Posterior vena cava (tissue), 2 donors: Measurements from ENCODE around the gene AP1G2. TPM values are rescaled to one million over a fixed set of nuclear protein-coding genes. Genes with fewer than 3 reads are reported as not detected.

ENCODE experiments used
- total RNA-seq, 2 donors: library from RNA; stranded (reverse); fragmentation: NEBNext Ultra II Directional; extraction: Animal tissue kit (Norgen Biotek cat#: 25700); gene quantifications; one replicate each; pipeline ENCODE4 v1.2.1, GENCODE V29; 2021
- donor health status: DM: yes; HTN: yes; CAD: no.
- donor health status: DM: yes; HTN: yes; CAD: no.

The AP1G2 gene
- total RNA-seq, 2 donors from 2014 or later, result 31.5 to 36.5 TPM

Other genes starting within 250 kb of the AP1G2 start
- 10 to 100 TPM; 67.9 to 79.0 TPM for gene PABPN1, start 246.3 kb downstream of the AP1G2 start, total RNA-seq
- 10 to 100 TPM; 17.7 to 30.6 TPM for gene SLC22A17, start 214.9 kb downstream of the AP1G2 start, total RNA-seq
- 10 to 100 TPM; 19.4 to 20.2 TPM for gene EFS, start 202.6 kb downstream of the AP1G2 start, total RNA-seq
- gene IL25, start 195.0 kb downstream of the AP1G2 start, total RNA-seq, result not detected
- under 1 TPM; 0.57 to 0.74 TPM for gene CMTM5, start 190.7 kb downstream of the AP1G2 start, total RNA-seq
- 1 to 10 TPM in 1 of 2 donors, not detected in 1; 1.3 TPM for gene MYH6, start 159.5 kb downstream of the AP1G2 start, total RNA-seq
- gene MYH7, start 132.1 kb downstream of the AP1G2 start, total RNA-seq, result not detected
- gene NGDN, start 98.1 kb downstream of the AP1G2 start, total RNA-seq, result 10 to 100 TPM; 27.8 to 28.4 TPM
- 1 to 10 TPM; 2.3 to 2.4 TPM for gene ZFHX2, start 16.0 kb downstream of the AP1G2 start, total RNA-seq
- 10 to 100 TPM; 11.6 to 19.6 TPM for gene THTPA, start 11.5 kb downstream of the AP1G2 start, total RNA-seq
- gene JPH4, start 11.0 kb upstream of the AP1G2 start, total RNA-seq, result 1 to 10 TPM; 4.3 to 5.6 TPM
- gene DHRS2, start 68.6 kb upstream of the AP1G2 start, total RNA-seq, result not detected